NCI-H128 (cell line): Measurements from ENCODE around the gene DDX18.
A peak's percentile ranks its signal among the peaks of the same experiment; 100 is the strongest.
"Not testable (repeated sequence)": the region's sequence is repeated elsewhere in the genome, so short reads cannot be mapped to it uniquely, and the experiment has no call there.

Experiments
- DNase-seq: peaks from one replicate; lab custom pipeline; 2025; ENCODE audit not compliant: unreplicated experiment; lab: John Stamatoyannopoulos, UW

Gene DDX18

DNA sequence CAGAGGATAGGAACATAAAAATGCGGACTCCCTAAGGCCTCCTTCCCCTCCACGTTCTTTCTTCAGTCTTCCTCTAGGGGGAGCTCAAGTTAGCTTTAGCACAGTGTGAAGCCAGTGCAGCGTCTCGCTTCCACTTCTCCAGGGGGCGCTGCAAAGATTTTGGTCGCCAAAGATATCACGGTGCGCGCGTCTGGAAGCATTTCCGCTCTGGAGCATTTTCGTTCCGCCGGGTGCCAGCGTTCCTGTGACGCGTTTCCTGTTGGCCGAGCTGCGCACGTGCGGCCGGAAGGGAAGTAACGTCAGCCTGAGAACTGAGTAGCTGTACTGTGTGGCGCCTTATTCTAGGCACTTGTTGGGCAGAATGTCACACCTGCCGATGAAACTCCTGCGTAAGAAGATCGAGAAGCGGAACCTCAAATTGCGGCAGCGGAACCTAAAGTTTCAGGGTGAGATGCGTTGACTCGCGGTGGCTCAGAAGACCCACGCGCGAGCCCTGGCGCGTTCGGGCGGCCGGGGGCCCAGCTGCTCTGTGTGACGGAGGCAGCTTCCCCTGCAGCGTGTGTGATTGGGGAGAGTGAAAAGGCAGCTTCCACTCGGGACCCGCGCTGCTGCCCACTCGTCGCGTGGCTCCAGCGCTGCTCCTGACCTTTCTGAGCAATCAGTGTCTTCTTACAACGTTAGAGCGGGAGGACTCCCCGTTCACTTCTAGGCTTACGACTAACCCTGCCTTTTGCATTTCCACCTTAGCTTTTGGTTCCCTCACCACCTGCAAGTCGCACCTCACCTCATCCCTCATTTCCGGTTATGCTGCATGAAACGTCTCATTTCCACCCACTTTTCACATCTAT lies at the start of gene DDX18:
Gene DDX18, plus strand, starts transcription at position 275 of the 848 bp plus-strand sequence. Its CDS starts 87 bp downstream, at position 362.
- DNase-seq = peak; percentile 91

DNA sequence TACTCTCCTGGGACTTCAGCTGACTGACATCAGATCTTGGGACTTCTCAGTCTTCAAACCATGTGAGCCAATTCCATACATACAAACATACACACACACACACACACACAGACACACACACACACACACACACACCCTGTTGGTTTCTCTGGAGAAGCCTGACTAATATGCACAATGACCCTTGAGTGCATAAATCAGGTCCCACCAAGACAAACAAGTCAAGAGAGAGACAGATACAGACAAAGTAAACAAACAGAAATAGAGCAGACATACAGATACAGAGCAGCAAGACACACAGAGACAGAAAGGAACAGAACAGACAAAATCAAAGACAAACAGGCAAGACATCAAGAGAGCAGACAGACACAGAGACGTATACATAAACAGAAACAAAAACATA lies 43.8 kb upstream of the DDX18 start:
- no peak for DNase-seq

DNA sequence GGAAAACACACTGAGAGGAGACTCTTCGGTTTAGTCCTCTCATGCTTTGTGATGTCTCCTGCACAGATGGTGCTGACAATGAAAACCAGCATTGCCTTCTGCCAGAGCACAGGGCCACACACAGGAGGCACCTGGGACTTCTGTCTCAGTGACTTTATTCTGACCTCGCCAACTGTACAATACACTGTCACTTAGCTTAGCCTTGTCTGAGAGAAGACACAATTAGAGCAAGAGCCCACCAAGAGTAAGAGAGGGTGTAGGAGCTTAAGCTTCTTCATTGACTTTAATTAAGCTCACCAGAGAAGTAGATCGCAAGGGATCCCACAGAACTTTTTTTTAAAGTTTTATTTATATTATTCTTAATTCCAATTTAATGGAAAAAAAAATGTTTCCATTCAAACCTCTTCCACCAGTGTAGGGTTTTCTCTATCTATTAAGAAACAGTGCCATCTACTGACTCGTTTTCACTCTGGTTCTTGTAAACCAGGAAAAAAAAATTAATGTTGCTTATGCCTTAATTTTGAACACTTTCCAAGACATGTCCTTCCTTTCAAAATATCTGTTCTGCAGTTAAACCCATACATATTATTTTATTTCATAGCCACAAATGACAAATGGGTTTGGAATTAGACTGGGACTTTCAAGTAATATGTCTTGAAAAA lies 42.4 kb upstream of the DDX18 start:
- no peak for DNase-seq

DNA sequence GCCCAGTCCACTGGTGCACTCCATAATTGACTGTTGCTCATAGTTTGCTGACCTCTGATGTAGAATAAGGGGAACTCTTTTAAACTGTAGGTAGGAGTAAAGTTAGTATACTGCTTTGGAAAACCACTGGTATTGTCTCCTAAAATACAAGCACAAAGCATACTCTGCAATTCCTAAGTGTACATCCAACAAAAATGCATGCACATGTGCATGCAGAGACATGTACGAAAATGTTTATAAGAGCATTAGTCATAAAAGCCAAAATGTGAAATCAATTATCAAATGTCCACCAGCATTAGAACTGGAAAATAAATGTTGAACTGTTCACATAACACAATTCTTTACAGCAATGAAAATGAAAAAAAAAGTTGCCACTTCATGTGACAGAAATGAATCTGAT lies 39.8 kb upstream of the DDX18 start:
- no peak for DNase-seq

DNA sequence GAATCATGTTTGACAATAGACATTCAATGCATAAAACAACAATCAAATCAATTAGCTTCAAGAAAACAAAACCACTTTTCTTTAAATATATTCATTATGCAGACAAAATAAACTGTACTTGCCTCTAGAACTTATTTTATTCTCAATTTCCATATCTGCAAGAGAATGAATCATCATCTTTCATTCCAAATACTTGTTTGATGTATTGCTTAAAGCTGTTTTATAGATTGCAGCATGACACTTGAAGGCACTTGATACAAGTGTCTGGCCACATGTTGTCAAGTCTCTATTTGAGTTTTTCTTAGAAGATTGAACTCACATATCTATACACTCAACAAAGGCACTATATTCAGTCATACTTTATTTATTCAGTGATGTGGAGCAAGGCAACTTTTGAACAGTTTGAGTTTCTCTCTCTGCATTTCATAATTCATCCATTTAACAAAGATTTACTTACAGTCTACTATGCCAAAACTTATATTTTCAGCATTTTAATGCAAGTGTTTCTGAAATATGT lies 38.7 kb upstream of the DDX18 start:
- DNase-seq = no peak

DNA sequence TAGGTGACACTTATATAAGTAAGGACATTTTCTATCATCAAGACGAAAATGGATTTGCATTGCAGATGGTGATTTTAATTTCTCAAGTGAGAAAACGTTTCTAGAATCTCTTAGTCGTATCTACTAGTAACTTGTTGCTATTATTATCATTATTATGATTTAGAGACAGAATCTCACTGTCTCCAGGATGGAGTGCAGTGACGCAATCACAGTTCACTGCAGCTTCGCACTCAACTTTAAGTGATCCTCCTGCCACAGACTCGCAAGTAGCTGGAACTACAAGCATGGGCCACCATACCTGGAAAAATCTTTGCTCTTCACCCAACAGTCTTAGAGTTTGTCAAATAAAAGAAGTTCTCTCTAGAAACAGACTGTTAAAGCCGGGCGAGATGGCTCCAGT lies 37.6 kb upstream of the DDX18 start:
- DNase-seq = no peak

DNA sequence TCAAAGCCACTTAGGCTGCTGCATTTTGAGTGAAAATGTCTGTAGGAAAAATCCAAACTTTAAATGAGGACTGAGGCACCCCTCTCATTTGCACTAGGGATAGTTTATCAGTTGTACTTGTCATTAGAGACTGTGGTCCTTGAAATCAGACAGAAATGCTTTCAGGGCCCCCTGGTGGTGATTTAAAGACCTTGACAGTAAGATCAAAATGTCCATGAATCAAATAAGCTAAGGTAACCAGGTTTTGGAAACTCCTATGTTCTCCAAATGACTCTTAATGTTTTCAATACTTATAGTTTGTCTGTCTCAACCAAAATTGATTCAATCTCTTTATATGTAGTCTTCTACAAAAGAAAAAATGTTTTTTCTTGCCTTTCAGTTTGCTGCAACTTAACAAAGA lies 28.8 kb upstream of the DDX18 start:
- peak; percentile 12 for DNase-seq

DNA sequence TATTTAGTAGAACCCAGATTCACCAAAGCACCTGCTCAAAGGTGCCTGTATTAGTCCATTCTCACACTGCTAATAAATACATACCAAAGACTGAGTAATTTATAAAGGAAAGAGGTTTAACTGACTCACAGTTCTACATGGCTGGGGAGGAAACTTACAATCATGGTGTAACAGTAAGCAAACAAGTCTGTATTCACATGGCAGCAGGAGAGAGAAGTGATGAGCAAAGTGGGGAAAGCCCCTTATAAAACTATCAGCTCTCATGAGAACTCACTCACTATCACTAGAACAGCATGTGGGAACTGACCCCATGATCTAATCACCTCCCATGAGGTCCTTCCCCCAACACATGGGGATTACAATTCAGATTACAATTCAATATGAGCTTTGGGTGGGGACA lies 28.0 kb upstream of the DDX18 start:
- no peak for DNase-seq

DNA sequence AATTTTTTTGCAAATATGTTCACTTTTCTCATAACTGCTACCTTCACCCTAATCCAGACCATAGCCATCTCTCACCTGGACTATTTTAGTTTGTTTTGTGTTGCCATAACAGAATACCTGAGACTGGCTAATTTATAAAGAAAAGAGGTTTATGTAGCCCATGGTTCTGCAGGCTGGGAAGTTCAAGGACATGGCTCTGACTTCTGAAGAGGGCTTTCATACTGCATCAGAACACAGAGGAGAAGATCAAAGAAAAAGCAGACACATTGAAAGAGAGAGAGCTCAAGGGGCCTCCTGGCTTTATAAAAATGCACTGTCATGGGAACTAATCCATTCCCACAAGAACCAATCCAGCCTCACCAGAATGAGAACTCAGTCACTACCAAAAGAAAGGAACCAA lies 25.0 kb upstream of the DDX18 start:
- DNase-seq = no peak

DNA sequence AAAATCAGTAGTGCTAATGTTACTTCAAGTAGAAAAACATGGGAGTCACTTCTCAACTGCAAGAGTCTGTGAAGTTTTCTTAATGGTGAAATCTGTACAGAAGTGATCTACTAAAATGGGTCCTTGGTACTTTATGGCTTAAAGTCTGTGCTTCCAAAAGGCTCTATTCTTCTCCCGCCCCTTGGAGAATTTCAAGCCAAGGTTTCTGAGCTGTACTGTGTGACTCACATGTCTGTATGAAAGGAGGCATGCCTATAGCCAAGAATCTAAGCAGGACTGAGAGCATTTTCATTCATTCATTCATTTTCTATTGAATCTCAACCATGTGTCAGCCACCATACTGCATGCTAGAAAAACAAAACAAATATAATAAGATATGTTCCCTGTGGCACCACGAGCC lies 19.8 kb upstream of the DDX18 start:
- DNase-seq = no peak

DNA sequence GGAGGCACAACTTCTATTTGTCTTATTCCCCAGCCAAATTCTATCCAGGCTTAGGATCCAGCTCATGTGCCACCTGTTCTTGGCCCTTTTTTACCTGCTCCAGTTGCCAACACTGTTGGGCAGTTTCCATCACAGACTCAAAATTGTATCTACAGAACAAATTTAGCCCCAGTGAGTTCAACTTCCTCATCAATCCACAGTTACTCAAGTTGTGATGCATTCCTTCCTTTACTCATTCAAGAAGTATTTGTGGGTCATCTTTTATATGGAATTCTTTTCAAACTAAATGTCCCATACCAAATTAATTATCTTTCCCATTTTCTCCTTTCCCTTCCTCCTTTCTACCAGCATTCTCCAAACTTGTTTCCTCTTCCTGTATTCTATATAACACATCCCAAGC lies 12.7 kb upstream of the DDX18 start:
- no peak for DNase-seq

DNA sequence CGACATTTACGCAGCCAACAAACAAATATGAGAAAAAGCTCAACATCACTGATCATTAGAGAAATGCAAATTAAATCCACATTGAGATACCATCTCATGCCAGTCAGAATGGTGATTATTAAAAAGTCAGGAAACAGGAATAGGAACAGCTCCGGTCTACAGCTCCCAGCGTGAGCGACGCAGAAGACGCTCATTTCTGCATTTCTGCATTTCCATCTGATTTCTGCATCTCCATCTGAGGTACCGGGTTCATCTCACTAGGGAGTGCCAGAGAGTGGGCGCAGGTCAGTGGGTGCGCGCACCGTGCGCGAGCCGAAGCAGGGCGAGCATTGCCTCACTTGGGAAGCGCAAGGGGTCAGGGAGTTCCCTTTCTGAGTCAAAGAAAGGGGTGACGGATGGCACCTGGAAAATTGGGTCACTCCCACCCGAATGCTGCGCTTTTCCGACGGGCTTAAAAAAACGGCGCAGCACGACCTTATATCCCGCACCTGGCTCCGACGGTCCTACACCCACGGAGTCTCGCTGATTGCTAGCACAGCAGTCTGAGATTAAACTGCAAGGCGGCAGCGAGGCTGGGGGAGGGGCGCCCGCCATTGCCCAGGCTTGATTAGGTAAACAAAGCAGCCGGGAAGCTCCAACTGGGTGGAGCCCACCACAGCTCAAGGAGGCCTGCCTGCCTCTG lies 10.7 kb upstream of the DDX18 start:
- not testable (repeated sequence) for DNase-seq

DNA sequence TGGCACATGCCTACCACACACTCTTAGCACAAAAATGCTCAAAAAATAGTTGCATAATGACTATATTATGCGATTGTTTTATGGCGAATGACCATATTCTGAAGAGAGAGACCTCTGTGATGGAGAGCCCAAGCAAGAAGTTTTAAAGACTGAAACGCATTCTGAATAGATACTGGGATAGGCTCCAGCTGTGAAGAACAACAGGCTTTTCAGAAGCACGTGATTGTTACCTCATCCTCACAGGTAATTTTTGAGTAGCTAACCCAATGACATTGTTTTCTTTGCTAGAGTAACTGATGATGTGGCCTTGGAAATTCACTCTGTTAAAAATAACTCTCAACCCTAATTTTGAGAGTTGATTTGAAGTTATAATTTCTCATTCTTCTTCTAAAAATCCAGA lies 2.0 kb upstream of the DDX18 start:
- DNase-seq = no peak

DNA sequence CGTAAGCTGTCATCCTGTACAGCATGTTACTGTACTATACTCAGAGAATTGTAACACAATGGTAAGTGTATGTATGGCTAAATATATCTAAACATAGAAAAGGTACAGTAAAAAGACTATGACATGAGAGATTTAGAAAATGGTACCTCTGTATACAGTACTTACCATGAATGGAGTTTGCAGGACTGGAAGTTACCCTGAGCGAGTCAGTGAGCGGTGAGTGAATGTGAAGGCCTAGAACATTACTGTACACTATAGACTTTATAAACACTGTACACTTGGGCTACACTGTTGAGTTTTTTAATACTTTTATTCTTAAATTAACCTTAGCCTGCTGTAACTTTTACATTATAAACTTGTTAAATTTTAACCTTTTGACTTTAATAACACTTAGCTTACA lies 1.5 kb downstream of the DDX18 start:
- no peak for DNase-seq

DNA sequence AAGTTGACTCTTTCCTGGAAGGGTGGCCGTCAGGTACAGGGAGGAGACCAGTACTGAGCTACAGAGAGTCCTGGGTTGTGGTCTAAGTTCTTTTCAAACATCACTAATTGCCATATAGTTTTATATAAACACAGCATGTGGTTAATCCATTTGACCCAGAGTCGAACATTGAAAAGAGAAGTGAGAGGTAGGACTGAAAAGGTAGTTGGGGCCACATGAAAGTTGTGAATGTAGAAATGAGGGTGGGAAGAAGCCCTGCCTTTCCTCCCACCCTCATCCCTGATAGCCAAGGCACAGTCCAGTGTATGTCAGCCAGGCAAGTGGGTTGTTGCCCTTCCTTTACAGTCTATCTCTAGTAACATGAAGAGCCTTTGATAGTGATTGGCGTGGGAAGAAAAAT lies 4.4 kb downstream of the DDX18 start:
- no peak for DNase-seq

DNA sequence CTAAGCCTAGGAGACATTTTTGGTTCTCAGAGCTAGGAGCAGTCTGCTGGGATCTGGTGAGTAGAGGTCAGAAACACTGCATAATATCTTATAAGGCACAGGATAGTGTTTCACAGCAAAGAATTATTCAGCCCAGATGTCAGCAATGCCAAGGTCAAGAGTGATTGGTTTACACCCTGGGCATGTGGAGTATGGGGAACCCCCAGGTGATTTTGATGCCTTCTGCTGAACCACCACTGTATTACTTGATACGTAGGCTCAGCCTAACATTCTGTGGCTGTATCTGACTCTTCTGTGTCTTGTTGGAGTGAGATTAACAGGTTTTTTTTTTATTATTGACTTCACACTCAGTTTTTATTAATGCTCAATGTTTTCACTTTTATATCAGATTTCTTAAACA lies 6.0 kb downstream of the DDX18 start:
- DNase-seq = no peak

DNA sequence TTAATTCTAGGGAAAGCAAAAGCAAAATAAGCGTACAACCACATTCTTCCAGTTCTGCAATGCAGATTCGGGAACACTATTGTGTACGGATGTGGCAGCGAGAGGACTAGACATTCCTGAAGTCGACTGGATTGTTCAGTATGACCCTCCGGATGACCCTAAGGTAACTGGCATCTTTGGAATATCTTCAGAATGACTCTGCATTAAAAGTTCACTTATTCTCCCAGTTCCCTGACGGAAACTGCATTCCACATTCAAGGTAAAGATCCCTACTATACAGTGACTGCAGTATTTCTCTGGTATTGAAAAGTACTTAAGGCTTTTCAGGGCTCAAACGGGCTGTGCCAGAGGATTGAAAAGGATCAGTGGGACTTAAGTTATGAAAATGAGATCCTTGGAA lies 10.9 kb downstream of the DDX18 start:
- DNase-seq = no peak

DNA sequence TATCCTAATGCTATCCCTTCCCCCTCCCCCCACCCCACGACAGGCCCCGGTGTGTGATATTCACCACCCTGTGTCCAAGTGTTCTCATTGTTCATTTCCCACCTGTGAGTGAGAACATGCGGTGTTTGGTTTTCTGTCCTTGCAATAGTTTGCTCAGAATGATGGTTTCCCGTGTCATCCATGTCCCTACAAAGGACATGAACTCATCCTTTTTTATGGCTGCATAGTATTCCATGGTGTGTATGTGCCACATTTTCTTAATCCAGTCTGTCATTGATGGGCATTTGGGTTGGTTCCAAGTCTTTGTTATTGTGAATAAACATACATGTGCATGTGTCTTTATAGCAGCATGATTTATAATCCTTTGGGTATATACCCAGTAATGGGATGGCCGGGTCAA lies 13.0 kb downstream of the DDX18 start:
- DNase-seq = not testable (repeated sequence)

DNA sequence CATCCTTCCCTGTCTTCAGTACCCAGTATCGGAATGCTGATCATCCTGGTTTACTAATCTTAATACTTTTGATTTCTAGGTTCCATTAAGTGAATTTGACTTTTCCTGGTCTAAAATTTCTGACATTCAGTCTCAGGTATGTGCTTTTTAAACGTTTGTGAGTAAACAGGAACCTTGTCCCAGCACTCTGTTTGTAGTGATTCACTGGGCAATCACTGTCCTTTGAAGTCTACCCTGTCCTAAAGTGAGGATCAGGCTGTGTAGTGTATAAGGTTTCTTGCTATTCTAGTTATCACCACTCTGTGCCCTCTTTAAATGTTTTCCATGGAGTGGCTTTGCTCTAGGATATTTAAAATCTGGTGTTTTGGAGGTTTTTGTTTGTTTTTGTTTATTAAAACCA lies 14.4 kb downstream of the DDX18 start:
- no peak for DNase-seq

DNA sequence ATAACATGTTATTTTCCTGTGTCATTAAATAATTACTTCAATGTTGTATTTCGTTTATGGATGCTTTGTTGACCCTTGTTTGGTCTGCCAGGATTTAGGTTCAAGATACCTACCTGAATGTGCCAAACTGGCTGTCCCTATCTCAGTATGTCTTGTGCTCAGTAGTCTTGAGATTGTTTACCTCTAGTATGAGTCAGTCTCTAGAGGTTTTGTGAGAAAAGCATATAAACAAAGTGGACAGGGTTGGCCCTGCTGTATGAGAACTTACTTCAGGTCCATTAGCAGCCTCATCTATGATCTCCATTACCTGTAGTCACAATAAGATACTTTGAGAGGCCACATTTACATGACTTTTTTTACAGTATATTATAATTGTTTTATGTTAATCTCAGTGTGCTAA lies 17.8 kb downstream of the DDX18 start:
- DNase-seq = no peak

DNA sequence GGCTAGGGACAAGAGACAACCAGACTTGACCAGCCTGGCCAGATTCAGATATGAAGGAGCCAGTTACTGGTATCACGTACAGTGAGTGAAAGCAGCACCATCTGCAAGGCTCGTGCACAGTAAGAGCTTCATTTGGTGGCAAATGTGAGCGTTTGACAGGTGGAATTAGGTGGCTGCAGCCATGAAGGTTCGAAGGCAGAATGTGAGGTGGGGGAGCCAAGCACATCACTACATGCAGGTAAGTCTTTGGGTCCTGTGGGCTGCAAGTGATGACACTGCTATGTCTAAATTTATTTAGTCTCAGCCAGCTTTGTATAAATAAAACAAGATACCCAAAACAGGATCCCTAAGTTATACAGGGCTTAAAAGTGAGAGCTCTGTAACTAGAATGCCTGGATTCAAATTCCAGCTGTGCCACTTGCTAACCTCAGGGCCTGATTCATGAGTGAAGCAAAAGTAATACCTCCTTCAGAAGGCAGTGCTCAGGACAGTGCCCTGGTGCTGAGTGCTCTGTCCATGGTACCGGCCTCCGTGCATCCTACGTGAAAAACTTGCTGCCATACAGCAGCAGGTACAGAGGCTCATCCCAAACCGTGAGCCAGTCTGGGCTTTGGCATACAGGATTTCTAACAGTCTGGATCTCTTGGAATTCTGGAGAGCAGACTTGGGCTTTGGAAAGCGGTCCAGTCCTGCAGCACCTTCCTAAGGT lies 18.6 kb downstream of the DDX18 start:
- DNase-seq = no peak
